ENCODE data around the gene EML2. TPM values are rescaled to one million over a fixed set of nuclear protein-coding genes. Genes with fewer than 3 reads are reported as not detected.

Gene EML2
- total and polyA plus RNA-seq, 2 of the 8 experiments (the other 6 are each of a cell fraction or from before 2014, with no cell fraction given), result 28.8 to 29.4 TPM

DNA sequence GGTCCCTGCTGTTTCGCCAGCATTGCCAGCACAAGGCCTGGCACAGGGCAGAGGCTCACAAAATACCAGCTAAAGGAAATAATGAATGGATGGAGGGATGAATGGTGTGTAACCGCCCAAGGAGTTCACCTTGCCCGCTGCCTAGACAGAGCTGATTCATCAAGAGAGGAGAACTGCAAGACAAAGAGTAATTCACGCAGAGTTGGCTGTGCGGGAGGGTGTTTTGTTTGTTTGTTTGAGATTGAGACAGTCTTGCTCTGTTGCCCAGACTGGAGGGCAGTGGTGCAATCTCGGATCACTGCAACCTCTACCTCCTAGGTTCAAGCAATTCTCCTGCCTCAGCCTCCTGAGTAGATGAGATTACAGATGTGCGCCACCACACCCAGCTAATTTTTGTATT, 57.6 kb downstream of the EML2 start:
- H2BK12ac ChIP-seq (ENCODE audit: low read depth, low read length), result no peak overlapping the region
- H3K56ac ChIP-seq (replicated peaks; ENCODE audit: insufficient read length, low read depth, low read length), result no peak overlapping the region
- H3K23me2 ChIP-seq (ENCODE audit: low read depth, low read length), result peaks cover 6% of the 10 kb centered on the region
- H3K4me3 ChIP-seq (ENCODE audit: extremely low read depth in 1 of 4, insufficient read depth in 2 of 4, low read depth in 3 of 4, low read length in 4 of 4), result no peak overlapping the region
- peaks cover 7 to 13% (median 10%) of the 10 kb centered on the region in 4 experiments for H3K4me1 ChIP-seq (replicated peaks in 1 of 4; ENCODE audit: control insufficient read depth in 3 of 4, insufficient read depth in 4 of 4, low read length in 3 of 4)
- TF ChIP-seq RFX5 (IDR thresholded peaks at IDR 0.05; ENCODE audit: borderline replicate concordance, low read depth, low read length) (no peak), RBBP5 (IDR thresholded peaks at IDR 0.05; ENCODE audit: borderline replicate concordance, low read depth, low read length) (no peak), FOSL1 (IDR thresholded peaks at IDR 0.05; ENCODE audit: insufficient read depth, low read depth, low read length) (no peak)
- TF ChIP-seq, protein P1, sequence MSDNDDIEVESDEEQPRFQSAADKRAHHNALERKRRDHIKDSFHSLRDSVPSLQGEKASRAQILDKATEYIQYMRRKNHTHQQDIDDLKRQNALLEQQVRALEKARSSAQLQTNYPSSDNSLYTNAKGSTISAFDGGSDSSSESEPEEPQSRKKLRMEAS (IDR thresholded peaks at IDR 0.05), result no peak
- H3K27me3 ChIP-seq (replicated peaks in 1 of 4; ENCODE audit: control insufficient read depth in 3 of 4, extremely low read depth in 1 of 4, insufficient read depth in 3 of 4, low read length in 3 of 4), result no peaks in the 10 kb centered on the region
- no peak overlapping the region for H2AK5ac ChIP-seq (ENCODE audit: low read depth, low read length)
- peaks cover 0 to 3% of the 10 kb centered on the region in 2 experiments; a peak in 1 of 4 replicates for H3K79me2 ChIP-seq (ENCODE audit: control insufficient read depth in 1 of 2, insufficient read depth in 2 of 2, low read length in 2 of 2)
- H2BK20ac ChIP-seq (ENCODE audit: low read length), result no peak overlapping the region
- H4K5ac ChIP-seq (ENCODE audit: insufficient read length, low read depth, low read length), result no peak overlapping the region
- H2BK15ac ChIP-seq (ENCODE audit: low read length), result no peak overlapping the region
- DNase-seq (ENCODE audit: low read depth in 1 of 2, low spot score in 2 of 2) (no peak), FAIRE-seq (no peak)
- no peak overlapping the region for H3K9ac ChIP-seq (replicated peaks in 1 of 4; ENCODE audit: extremely low read depth in 1 of 4, low read depth in 3 of 4, low read length in 3 of 4)
- no peak overlapping the region for H2BK5ac ChIP-seq (ENCODE audit: low read depth, low read length)
- no peaks in the 10 kb centered on the region; the same call in 1 of the 2 replicates for H3K79me1 ChIP-seq (ENCODE audit: low read depth, low read length)
- no peak overlapping the region for H3K23ac ChIP-seq (ENCODE audit: insufficient read length)
- no peaks in the 10 kb centered on the region for H3K9me3 ChIP-seq (ENCODE audit: insufficient read depth in 2 of 2, low read depth in 1 of 2, low read length in 1 of 2)
- WGBS, 2 experiments (ENCODE audit: extremely low coverage in 1 of 2, insufficient coverage in 1 of 2, insufficient read length in 1 of 2, insufficient replicate concordance in 2 of 2, low coverage in 1 of 2, low lambda C conversion rate in 2 of 2, missing lambda C conversion rate in 1 of 2), result 98% methylated on average over 7 of the region's 7 CpGs; no CpG with 5 or more reads in 1 of the 2 experiments
- H3K4me2 ChIP-seq (ENCODE audit: insufficient read depth in 1 of 2, low read depth in 2 of 2, low read length in 2 of 2), result no peak overlapping the region
- no peaks in the 10 kb centered on the region for H4K20me1 ChIP-seq (replicated peaks in 1 of 2; ENCODE audit: control insufficient read depth in 1 of 2, insufficient read depth in 2 of 2, low read length in 2 of 2)
- no peak overlapping the region for H3K4ac ChIP-seq (replicated peaks; ENCODE audit: insufficient read length, low read depth, low read length)
- ChIA-PET POLR2A (ENCODE audit: partially characterized antibody) (interaction anchor here (0.8 kb wide), 1 partner anchor 60 kb away, joined by 3 read pairs; no protein-coding TSS in a partner anchor), CTCF (ENCODE audit: partially characterized antibody) (interaction anchor here (1.0 to 2.8 kb wide), 4 partner anchors 11 to 96 kb away, joined by 3 to 18 read pairs (median 4); no protein-coding TSS in a partner anchor)
- no peak overlapping the region for H4K91ac ChIP-seq (replicated peaks; ENCODE audit: insufficient read length, low read length)
- H4K8ac ChIP-seq (ENCODE audit: extremely low read depth, insufficient read depth, low read length), result peak overlapping the region; percentile 25; the same call in 1 of the 2 replicates
- no peak overlapping the region for H3K27ac ChIP-seq (ENCODE audit: low read depth, low read length)
- H2BK120ac ChIP-seq (replicated peaks; ENCODE audit: low read depth, low read length), result no peak overlapping the region
- H3K36me3 ChIP-seq (ENCODE audit: control insufficient read depth in 2 of 4, insufficient read depth in 4 of 4, low read length in 3 of 4), result no peaks in the 10 kb centered on the region; a peak in 1 of 8 replicates
- H2AFZ ChIP-seq (ENCODE audit: low read length), result no peak overlapping the region
- H3K18ac ChIP-seq (ENCODE audit: extremely low read depth, low read length), result no peak overlapping the region
- no peak overlapping the region for H3K14ac ChIP-seq (ENCODE audit: insufficient read length)

Data from H1 (cell line).